Skeletal muscle satellite cell (primary cell): Measurements from ENCODE around the gene ISCU. TPM values are rescaled to one million over a fixed set of nuclear protein-coding genes. Genes with fewer than 3 reads are reported as not detected.

Experiments used
- H3K27me3 ChIP-seq: 2 replicates; pipeline ENCODE4 v1.7.0; 2013; ENCODE audit warnings: low read length; ENCODE audit not compliant: control insufficient read depth, insufficient read depth
- H3K36me3 ChIP-seq: 2 replicates; pipeline ENCODE4 v1.7.0; 2013; ENCODE audit warnings: mild to moderate bottlenecking, control low read depth, low read length; ENCODE audit not compliant: insufficient read depth
- H3K4me1 ChIP-seq: 2 replicates; pipeline ENCODE4 v1.7.0; 2013; ENCODE audit warnings: low read length; ENCODE audit not compliant: control insufficient read depth, insufficient read depth
- H3K4me2 ChIP-seq: 2 replicates; pipeline ENCODE4 v1.7.0; 2013; ENCODE audit warnings: mild to moderate bottlenecking, low read length
- H3K4me3 ChIP-seq: 2 replicates; pipeline ENCODE4 v1.7.0; 2013; ENCODE audit warnings: low read length
- H3K9ac ChIP-seq: 2 replicates; pipeline ENCODE4 v1.7.0; 2013; ENCODE audit warnings: mild to moderate bottlenecking, low read depth, low read length, moderate library complexity
- H3K9me3 ChIP-seq: replicated peaks from 2 replicates; pipeline ENCODE4 v1.7.0; 2013; ENCODE audit warnings: mild to moderate bottlenecking, control low read depth, low read length
- total RNA-seq: library from RNA; depleted of rRNA; stranded (reverse); fragments of >200 nt; gene quantifications from 2 replicates; pipeline ENCODE4 v1.2.3, GENCODE V29; 2012; rRNA removed

The ISCU gene
- 76.7 and 89.7 TPM in 2 replicates for total RNA-seq

GRCh38 chr12:108562348-108563135 lies at the start of gene ISCU:
Gene ISCU, plus strand, starts transcription at chr12:108562596. Its CDS starts 27 bp downstream, at chr12:108562623.
- Histone ChIP-seq H3K27me3 (no peaks in the 10 kb centered on the region), H3K4me1 (peaks cover 28% of the 10 kb centered on the region), H3K4me2 (peak within 1 kb of the TSS; percentile 90)

GRCh38 chr12:108514468-108514972 lies 47.9 kb upstream of the ISCU start:
- Histone ChIP-seq H3K27me3 (no peaks in the 10 kb centered on the region), H3K36me3 (peaks cover 24% of the 10 kb centered on the region), H3K4me3 (peak overlapping the region; percentile 65), H3K9me3 (no peaks in the 10 kb centered on the region), H3K9ac (no peak overlapping the region), H3K4me1 (peaks cover 9% of the 10 kb centered on the region), H3K4me2 (peak overlapping the region; percentile 90)

More at GRCh38 chr12:108562348-108563135, at the start of gene ISCU:
- H3K9ac ChIP-seq, result peak within 1 kb of the TSS; percentile 95
- peaks cover 36% of the 10 kb centered on the region for H3K36me3 ChIP-seq
- no peaks in the 10 kb centered on the region for H3K9me3 ChIP-seq
- peak within 1 kb of the TSS; percentile 91 for H3K4me3 ChIP-seq

GRCh38 chr12:108514973-108515814 lies 47.2 kb upstream of the ISCU start, which contains the start of gene FICD:
Gene FICD, plus strand, starts transcription at chr12:108515277. Its CDS starts 1,696 bp downstream, at chr12:108516973.
- H3K36me3 ChIP-seq, result peaks cover 27% of the 10 kb centered on the region
- H3K9ac ChIP-seq, result peak within 1 kb of the TSS; percentile 86
- H3K4me2 ChIP-seq, result peak within 1 kb of the TSS; percentile 90
- H3K4me3 ChIP-seq, result peak within 1 kb of the TSS; percentile 84
- no peaks in the 10 kb centered on the region for H3K9me3 ChIP-seq
- peaks cover 9% of the 10 kb centered on the region for H3K4me1 ChIP-seq
- H3K27me3 ChIP-seq, result no peaks in the 10 kb centered on the region

GRCh38 chr12:108515916-108516315 lies 46.5 kb upstream of the ISCU start:
- peak overlapping the region; percentile 84 for H3K4me3 ChIP-seq
- peak overlapping the region; percentile 86 for H3K9ac ChIP-seq
- peaks cover 34% of the 10 kb centered on the region for H3K36me3 ChIP-seq
- H3K27me3 ChIP-seq, result no peaks in the 10 kb centered on the region
- H3K9me3 ChIP-seq, result no peaks in the 10 kb centered on the region
- H3K4me2 ChIP-seq, result peak overlapping the region; percentile 90
- peaks cover 9% of the 10 kb centered on the region for H3K4me1 ChIP-seq

GRCh38 chr12:108516511-108517275 lies 45.7 kb upstream of the ISCU start:
- H3K36me3 ChIP-seq, result peaks cover 41% of the 10 kb centered on the region

GRCh38 chr12:108517288-108518100 lies 44.9 kb upstream of the ISCU start:
- no peaks in the 10 kb centered on the region for H3K9me3 ChIP-seq
- H3K4me1 ChIP-seq, result peaks cover 9% of the 10 kb centered on the region
- H3K36me3 ChIP-seq, result peaks cover 49% of the 10 kb centered on the region
- no peak overlapping the region for H3K9ac ChIP-seq
- H3K27me3 ChIP-seq, result no peaks in the 10 kb centered on the region
- no peak overlapping the region for H3K4me2 ChIP-seq
- no peak overlapping the region for H3K4me3 ChIP-seq

More at GRCh38 chr12:108516511-108517275, 45.7 kb upstream of the ISCU start:
- no peak overlapping the region for H3K4me3 ChIP-seq
- peaks cover 9% of the 10 kb centered on the region for H3K4me1 ChIP-seq
- H3K27me3 ChIP-seq, result no peaks in the 10 kb centered on the region
- H3K4me2 ChIP-seq, result peak overlapping the region; percentile 90
- no peak overlapping the region for H3K9ac ChIP-seq
- H3K9me3 ChIP-seq, result no peaks in the 10 kb centered on the region

GRCh38 chr12:108518101-108518715 lies 44.2 kb upstream of the ISCU start:
- Histone ChIP-seq H3K9me3 (no peaks in the 10 kb centered on the region), H3K27me3 (no peaks in the 10 kb centered on the region), H3K36me3 (peaks cover 56% of the 10 kb centered on the region), H3K4me3 (no peak overlapping the region), H3K4me2 (no peak overlapping the region), H3K9ac (no peak overlapping the region), H3K4me1 (peaks cover 9% of the 10 kb centered on the region)

- Histone ChIP-seq H3K4me1 (peaks cover 9% of the 10 kb centered on the region), H3K4me2 (no peak overlapping the region), H3K36me3 (peaks cover 63% of the 10 kb centered on the region), H3K9me3 (no peaks in the 10 kb centered on the region), H3K4me3 (no peak overlapping the region), H3K9ac (no peak overlapping the region), H3K27me3 (no peaks in the 10 kb centered on the region)
These were observed 43.5 kb upstream of the ISCU start for GRCh38 chr12:108518716-108519496.

GRCh38 chr12:108519558-108519957 lies 42.8 kb upstream of the ISCU start:
- peaks cover 69% of the 10 kb centered on the region for H3K36me3 ChIP-seq
- H3K4me1 ChIP-seq, result peaks cover 9% of the 10 kb centered on the region
- no peaks in the 10 kb centered on the region for H3K9me3 ChIP-seq
- H3K4me3 ChIP-seq, result no peak overlapping the region
- no peak overlapping the region for H3K9ac ChIP-seq
- no peak overlapping the region for H3K4me2 ChIP-seq
- no peaks in the 10 kb centered on the region for H3K27me3 ChIP-seq
